Loucy (cell line): Measurements from ENCODE around the gene VSIG2.

Source experiments
- CTCF ChIP-seq: fragments of 200-600 bp; sonication (generic); conservative IDR thresholded peaks from 2 replicates; pipeline ENCODE4 v1.5.1; 2014; ENCODE audit warnings: mild to moderate bottlenecking, antibody characterized with exemption, low read length
- EZH2phosphoT487 ChIP-seq: fragments of 200-600 bp; IDR thresholded peaks from 2 replicates; pipeline ENCODE4 v1.6.1; 2018; ENCODE audit warnings: antibody characterized with exemption, mild to moderate bottlenecking, moderate library complexity, borderline replicate concordance

GRCh38 chr11:124758355-124759265, 6.6 kb upstream of the VSIG2 start:
- TF ChIP-seq CTCF (no peak), EZH2phosphoT487 (no peak)
